Sigmoid colon (tissue), 7 donors: Measurements from ENCODE around the gene HSD17B11. TPM values are rescaled to one million over a fixed set of nuclear protein-coding genes. Genes with fewer than 3 reads are reported as not detected.
"Not testable (repeated sequence)": the region's sequence is repeated elsewhere in the genome, so short reads cannot be mapped to it uniquely, and the experiment has no call there.

Experiments used
- DNase-seq: peaks from one replicate; pipeline ENCODE4 v3.0.0-alpha.2; 2019
- H3K27ac ChIP-seq, 4 donors: fragments of 200-600 bp; sonication (generic); one replicate each; pipeline ENCODE4 v1.5.1; 2016 to 2019; ENCODE audit warnings: mild to moderate bottlenecking in 1 of 4
- H3K27me3 ChIP-seq, 3 donors: fragments of 200-600 bp; sonication (generic); one replicate each; pipeline ENCODE4 v1.5.1; 2019; ENCODE audit warnings: mild to moderate bottlenecking in 1 of 3
- H3K36me3 ChIP-seq, 4 donors: fragments of 200-600 bp; sonication (generic); one replicate each; pipeline ENCODE4 v1.5.1; 2016 to 2019
- H3K4me1 ChIP-seq, 4 donors: fragments of 200-600 bp; sonication (generic); one replicate each; pipeline ENCODE4 v1.5.1; 2017 to 2019
- H3K4me3 ChIP-seq, 4 donors: fragments of 200-600 bp; sonication (generic); one replicate each; pipeline ENCODE4 v1.5.1; 2017 to 2019; ENCODE audit warnings: mild to moderate bottlenecking in 2 of 4, moderate library complexity in 1 of 4
- H3K9me3 ChIP-seq, 4 donors: fragments of 200-600 bp in 3 of 4; sonication (generic) in 3 of 4; one replicate each; pipeline versions ENCODE4 v1.5.1 to v1.6.1; 2013 to 2019
- CTCF ChIP-seq, 4 experiments: fragments of 450-650 bp in 3 of 4; fragments of 200-600 bp in 1 of 4; IDR thresholded peaks; one replicate each; pipeline ENCODE4 v1.5.1; 2016 to 2019; ENCODE audit warnings: antibody characterized with exemption in 4 of 4, mild to moderate bottlenecking in 3 of 4, moderate library complexity in 2 of 4
- EP300 ChIP-seq, 4 donors: sonication (generic); formaldehyde crosslinking; IDR thresholded peaks; one replicate each; pipeline ENCODE4 v1.6.1; 2017; ENCODE audit warnings: antibody characterized with exemption in 4 of 4
- POLR2A ChIP-seq, 2 donors: fragments of 450-650 bp; IDR thresholded peaks; one replicate each; pipeline ENCODE4 v1.6.1; 2016; ENCODE audit warnings: antibody characterized with exemption in 2 of 2, mild to moderate bottlenecking in 2 of 2, moderate library complexity in 2 of 2
- POLR2AphosphoS5 ChIP-seq, 4 donors: sonication (generic); formaldehyde crosslinking; IDR thresholded peaks; one replicate each; pipeline ENCODE4 v1.6.1; 2017; ENCODE audit warnings: antibody characterized with exemption in 4 of 4
- WGBS, 2 donors: extraction: QIAGEN DNeasy Blood & Tissue Kit; methylation state at CpG; one replicate each; pipeline ENCODE4 v1.1.7; 2013; 5-methylcytosine and 5-hydroxymethylcytosine counted together
- intact Hi-C: fragments of 100-400 bp; cut with DNase I; formaldehyde crosslinking; loops from one replicate; pipeline ENCODE4 v1.15.1; 2023
- polyA plus RNA-seq, 3 donors: library from polyadenylated mRNA; stranded (reverse); fragments of 200-250 nt; gene quantifications; one replicate each; pipeline ENCODE4 v1.2.3, GENCODE V29; 2013
- total RNA-seq, 4 donors: library from RNA; depleted of rRNA; stranded (reverse); fragments of >200 nt; gene quantifications; one replicate each; pipeline ENCODE4 v1.1.0, GENCODE V29; 2016
- donor health status: healthy with polysubstance abuse.
- donor health status: Bipolar disorder and iron deficiency.
- donor health status: healthy.

HSD17B11 gene
- total and polyA plus RNA-seq, 7 donors = 57.3 to 145 (median 97.6) TPM

GRCh38 chr4:87420276-87420830 lies 29.4 kb upstream of the HSD17B11 start:
- WGBS, 2 donors = 54 to 69% methylated on average over 4 of the region's 4 CpGs
- Histone ChIP-seq H3K27ac (no peak overlapping the region), H3K4me3 (no peak overlapping the region), H3K9me3 (no peaks in the 10 kb centered on the region), H3K36me3 (no peaks in the 10 kb centered on the region), H3K27me3 (no peaks in the 10 kb centered on the region), H3K4me1 (peaks cover 0 to 26% (median 23%) of the 10 kb centered on the region in 4 donors)
- TF ChIP-seq POLR2A (IDR thresholded peaks at IDR 0.05) (no peak), EP300 (IDR thresholded peaks at IDR 0.05) (no peak), POLR2AphosphoS5 (IDR thresholded peaks at IDR 0.05) (no peak), CTCF (IDR thresholded peaks at IDR 0.05) (no peak)
- no peak for DNase-seq
- intact Hi-C loops = loop anchor here (5.0 to 10.0 kb wide), 3 partner anchors 46 to 122 kb away; no protein-coding TSS in a partner anchor

- WGBS, 2 donors = 9 to 44% methylated on average over 5 of the region's 5 CpGs
- TF ChIP-seq CTCF (IDR thresholded peaks at IDR 0.05) = no peak
- no peak for TF ChIP-seq POLR2AphosphoS5 (IDR thresholded peaks at IDR 0.05)
- no peak for TF ChIP-seq EP300 (IDR thresholded peaks at IDR 0.05)
- TF ChIP-seq POLR2A (IDR thresholded peaks at IDR 0.05) = no peak
- Histone ChIP-seq H3K27ac (no peak overlapping the region), H3K36me3 (no peaks in the 10 kb centered on the region), H3K27me3 (no peaks in the 10 kb centered on the region), H3K4me3 (no peak overlapping the region), H3K9me3 (no peaks in the 10 kb centered on the region), H3K4me1 (peaks cover 0 to 22% (median 18%) of the 10 kb centered on the region in 4 donors)
- intact Hi-C loops = loop anchor here (5.0 to 10.0 kb wide), 3 partner anchors 45 to 123 kb away; no protein-coding TSS in a partner anchor
- DNase-seq = no peak
Measured at GRCh38 chr4:87419578-87420249, 28.7 kb upstream of the HSD17B11 start.

GRCh38 chr4:87418410-87418809 lies 27.4 kb upstream of the HSD17B11 start:
- H3K27ac ChIP-seq, H3K27me3 ChIP-seq, H3K9me3 ChIP-seq, intact Hi-C loops, H3K36me3 ChIP-seq, DNase-seq, H3K4me3 ChIP-seq: not testable (repeated sequence)
- 94 to 95% methylated on average over 4 of the region's 4 CpGs for WGBS, 2 donors
- peaks cover 0 to 11% (median 9%) of the 10 kb centered on the region in 4 donors for H3K4me1 ChIP-seq

- Histone ChIP-seq H3K9me3 (no peaks in the 10 kb centered on the region), H3K27me3 (no peaks in the 10 kb centered on the region), H3K27ac (no peak overlapping the region), H3K4me1 (peaks cover 0 to 7% (median 7%) of the 10 kb centered on the region in 4 donors), H3K36me3 (no peaks in the 10 kb centered on the region), H3K4me3 (no peak overlapping the region)
- 11 to 59% methylated on average over 3 of the region's 3 CpGs for WGBS, 2 donors
- intact Hi-C loops = no loop called here
- TF ChIP-seq CTCF (IDR thresholded peaks at IDR 0.05) (no peak), POLR2A (IDR thresholded peaks at IDR 0.05) (no peak), EP300 (IDR thresholded peaks at IDR 0.05) (no peak), POLR2AphosphoS5 (IDR thresholded peaks at IDR 0.05) (no peak)
- DNase-seq = no peak
Measured at GRCh38 chr4:87416965-87417364, 26.0 kb upstream of the HSD17B11 start.

GRCh38 chr4:87414816-87415215 lies 23.8 kb upstream of the HSD17B11 start:
- Histone ChIP-seq H3K27me3 (no peaks in the 10 kb centered on the region), H3K4me1 (no peaks in the 10 kb centered on the region), H3K9me3 (no peaks in the 10 kb centered on the region), H3K4me3 (no peak overlapping the region), H3K27ac (no peak overlapping the region), H3K36me3 (no peaks in the 10 kb centered on the region)
- no peak for TF ChIP-seq EP300 (IDR thresholded peaks at IDR 0.05)
- TF ChIP-seq POLR2A (IDR thresholded peaks at IDR 0.05) = no peak
- no peak for TF ChIP-seq CTCF (IDR thresholded peaks at IDR 0.05)
- no peak for TF ChIP-seq POLR2AphosphoS5 (IDR thresholded peaks at IDR 0.05)
- intact Hi-C loops = no loop called here
- DNase-seq = no peak
